Activated naive CD4-positive, alpha-beta T cell treated with anti-CD3 and anti-CD28 coated beads, Interleukin-2, amount 10 ng/mL, durations not matched to agents 7 days and 5 days (primary cell): ENCODE results near the gene SERPINA1.

Experiments
- CTCF ChIA-PET: fragments of 350-600 bp; sonication (Branson Sonifier 250); formaldehyde crosslinking; loops from one replicate; lab custom pipeline; 2021; ENCODE audit warnings: antibody characterized with exemption; lab: Charles Lee
- DNase-seq: peaks from one replicate; pipeline ENCODE4 v3.0.0-alpha.2; 2020
- H3K27ac Mint-ChIP-seq: one replicate; pipeline ENCODE4 v1.8.0; 2021; ENCODE audit warnings: mild to moderate bottlenecking, moderate library complexity, mixed read lengths
- H3K27me3 Mint-ChIP-seq: one replicate; pipeline ENCODE4 v1.8.0; 2021; ENCODE audit warnings: mild to moderate bottlenecking, mixed read lengths
- H3K36me3 Mint-ChIP-seq: one replicate; pipeline ENCODE4 v1.8.0; 2021; ENCODE audit warnings: mixed read lengths
- H3K4me1 Mint-ChIP-seq: one replicate; pipeline ENCODE4 v1.8.0; 2021; ENCODE audit warnings: mixed read lengths
- H3K4me3 Mint-ChIP-seq: one replicate; pipeline ENCODE4 v1.8.0; 2021; ENCODE audit warnings: mild to moderate bottlenecking, moderate library complexity, mixed read lengths
- H3K9me3 Mint-ChIP-seq: one replicate; pipeline ENCODE4 v1.8.0; 2021; ENCODE audit warnings: mixed read lengths

Gene SERPINA1

DNA sequence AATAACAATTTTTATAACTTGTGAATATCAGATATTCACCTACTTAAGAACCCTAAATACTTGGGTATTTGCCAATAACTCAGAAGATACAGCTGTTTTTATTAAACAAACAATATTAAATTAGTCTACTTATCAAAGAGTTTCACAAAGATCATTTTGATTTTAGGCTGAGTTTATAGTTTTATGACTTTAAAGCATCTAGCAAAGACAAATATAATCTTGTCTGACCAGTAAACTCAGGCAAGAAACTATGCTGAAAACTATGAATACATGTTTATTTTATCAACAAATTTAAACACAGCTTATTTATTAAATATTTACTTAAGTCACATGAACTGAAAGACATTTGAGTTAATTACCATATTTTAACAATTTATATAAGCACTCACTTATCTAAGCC lies 18.5 kb upstream of the SERPINA1 start:
- no peaks in the 10 kb centered on the region for H3K4me1 Mint-ChIP-seq
- H3K27ac Mint-ChIP-seq, result no peak overlapping the region
- no peaks in the 10 kb centered on the region for H3K27me3 Mint-ChIP-seq
- H3K4me3 Mint-ChIP-seq, result no peak overlapping the region
- CTCF ChIA-PET, result interaction anchor here (0.8 kb wide), 1 partner anchor 79 kb away, joined by 3 read pairs; no protein-coding TSS in a partner anchor
- no peak for DNase-seq
- no peaks in the 10 kb centered on the region for H3K36me3 Mint-ChIP-seq
- no peaks in the 10 kb centered on the region for H3K9me3 Mint-ChIP-seq

DNA sequence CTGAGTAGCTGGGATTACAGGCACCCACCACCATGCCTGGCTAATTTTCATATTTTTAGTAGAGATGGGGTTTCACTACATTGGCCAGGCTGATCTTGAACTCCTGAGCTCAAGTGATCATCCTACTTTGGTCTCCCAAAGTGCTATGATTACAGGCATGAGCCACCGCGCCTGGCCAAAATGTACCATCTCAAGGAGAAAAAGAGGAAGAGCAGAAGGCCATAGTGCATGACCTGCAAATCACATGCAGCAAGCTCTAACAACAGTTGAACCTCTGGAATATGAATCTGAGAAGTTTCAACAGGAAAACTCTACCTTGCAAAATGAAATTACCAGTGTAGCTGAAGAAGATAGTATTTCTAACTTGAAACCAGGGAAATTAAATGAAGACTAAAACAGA lies 17.1 kb upstream of the SERPINA1 start:
- CTCF ChIA-PET, result no interaction called here
- H3K9me3 Mint-ChIP-seq, result no peaks in the 10 kb centered on the region
- H3K36me3 Mint-ChIP-seq, result no peaks in the 10 kb centered on the region
- H3K27ac Mint-ChIP-seq, result no peak overlapping the region
- DNase-seq, result no peak
- H3K4me3 Mint-ChIP-seq, result no peak overlapping the region
- no peaks in the 10 kb centered on the region for H3K27me3 Mint-ChIP-seq
- no peaks in the 10 kb centered on the region for H3K4me1 Mint-ChIP-seq

- Mint-ChIP-seq H3K27ac (no peak overlapping the region), H3K27me3 (no peaks in the 10 kb centered on the region), H3K9me3 (no peaks in the 10 kb centered on the region), H3K4me3 (no peak overlapping the region), H3K36me3 (no peaks in the 10 kb centered on the region), H3K4me1 (no peaks in the 10 kb centered on the region)
- no peak for DNase-seq
- CTCF ChIA-PET, result no interaction called here
Observed at GRCh38 chr14:94404561-94404960, 16.2 kb upstream of the SERPINA1 start.

GRCh38 chr14:94403312-94403932 lies 15.0 kb upstream of the SERPINA1 start:
- CTCF ChIA-PET, result no interaction called here

DNA sequence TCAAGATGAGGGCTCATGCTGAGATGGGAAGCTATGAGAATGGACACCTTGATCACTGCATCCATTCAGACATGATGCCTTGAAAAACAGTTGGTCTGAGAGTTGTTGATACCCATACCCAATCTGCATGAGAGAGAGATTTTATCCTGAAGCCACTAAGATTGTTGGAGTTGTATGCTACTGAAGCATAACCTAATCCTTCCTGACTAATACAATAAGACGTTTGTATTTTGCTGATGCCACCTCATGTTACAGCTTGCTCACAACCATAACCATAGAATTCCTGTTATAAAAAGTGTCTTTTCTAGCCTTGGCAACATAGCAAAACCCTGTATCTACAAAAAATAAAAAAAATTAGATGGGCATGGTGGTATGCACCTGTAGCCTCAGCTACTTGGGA lies 12.7 kb upstream of the SERPINA1 start:
- Mint-ChIP-seq H3K4me1 (no peaks in the 10 kb centered on the region), H3K27me3 (peaks cover 11% of the 10 kb centered on the region), H3K27ac (no peak overlapping the region), H3K9me3 (no peaks in the 10 kb centered on the region), H3K36me3 (no peaks in the 10 kb centered on the region), H3K4me3 (no peak overlapping the region)
- DNase-seq, result no peak
- CTCF ChIA-PET, result interaction anchor here (0.6 kb wide), 1 partner anchor 712 kb away, joined by 3 read pairs; no protein-coding TSS in a partner anchor

More at GRCh38 chr14:94403312-94403932, 15.0 kb upstream of the SERPINA1 start:
- Mint-ChIP-seq H3K4me3 (no peak overlapping the region), H3K36me3 (no peaks in the 10 kb centered on the region), H3K27ac (no peak overlapping the region), H3K27me3 (peaks cover under 1% of the 10 kb centered on the region), H3K4me1 (no peaks in the 10 kb centered on the region), H3K9me3 (no peaks in the 10 kb centered on the region)
- no peak for DNase-seq

GRCh38 chr14:94400422-94400841 lies 12.0 kb upstream of the SERPINA1 start:
- no peak overlapping the region for H3K4me3 Mint-ChIP-seq
- no peaks in the 10 kb centered on the region for H3K9me3 Mint-ChIP-seq
- no peaks in the 10 kb centered on the region for H3K4me1 Mint-ChIP-seq
- peaks cover 11% of the 10 kb centered on the region for H3K27me3 Mint-ChIP-seq
- no peak for DNase-seq
- CTCF ChIA-PET, result no interaction called here
- no peaks in the 10 kb centered on the region for H3K36me3 Mint-ChIP-seq
- H3K27ac Mint-ChIP-seq, result no peak overlapping the region

GRCh38 chr14:94398536-94398935 lies 10.1 kb upstream of the SERPINA1 start:
- Mint-ChIP-seq H3K4me3 (no peak overlapping the region), H3K36me3 (no peaks in the 10 kb centered on the region), H3K9me3 (no peaks in the 10 kb centered on the region), H3K4me1 (no peaks in the 10 kb centered on the region), H3K27ac (no peak overlapping the region), H3K27me3 (peaks cover 11% of the 10 kb centered on the region)
- CTCF ChIA-PET, result no interaction called here
- no peak for DNase-seq

DNA sequence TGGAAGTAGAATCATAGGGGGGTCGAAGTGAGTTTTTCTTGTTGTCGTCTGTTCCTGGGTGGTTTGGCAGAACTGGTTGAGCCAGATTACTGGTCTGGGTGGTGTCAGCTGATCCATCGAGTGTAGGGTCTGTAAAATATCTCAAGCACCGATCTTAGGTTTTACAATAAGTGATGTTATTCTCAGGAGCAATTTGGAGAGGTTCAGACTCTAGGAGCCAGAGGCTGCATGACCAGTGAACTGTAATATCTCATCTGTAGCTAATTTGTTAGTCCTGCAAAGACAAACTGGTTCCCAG lies 9.7 kb upstream of the SERPINA1 start:
- Mint-ChIP-seq H3K36me3 (no peaks in the 10 kb centered on the region), H3K4me3 (no peak overlapping the region), H3K4me1 (no peaks in the 10 kb centered on the region), H3K9me3 (no peaks in the 10 kb centered on the region), H3K27ac (no peak overlapping the region), H3K27me3 (peaks cover 11% of the 10 kb centered on the region)
- CTCF ChIA-PET, result no interaction called here
- DNase-seq, result no peak

- no peak for DNase-seq
Observed at GRCh38 chr14:94397289-94398181, 9.1 kb upstream of the SERPINA1 start.

GRCh38 chr14:94396628-94397225 lies 8.3 kb upstream of the SERPINA1 start:
- Mint-ChIP-seq H3K4me1 (peaks cover 11% of the 10 kb centered on the region), H3K27me3 (peaks cover 11% of the 10 kb centered on the region), H3K36me3 (no peaks in the 10 kb centered on the region), H3K4me3 (no peak overlapping the region), H3K27ac (no peak overlapping the region), H3K9me3 (no peaks in the 10 kb centered on the region)
- CTCF ChIA-PET, result interaction anchor here (1.1 kb wide), 1 partner anchor 181 kb away, joined by 3 read pairs; no protein-coding TSS in a partner anchor
- no peak for DNase-seq

More at GRCh38 chr14:94397289-94398181, 9.1 kb upstream of the SERPINA1 start:
- Mint-ChIP-seq H3K4me1 (peaks cover 4% of the 10 kb centered on the region), H3K4me3 (no peak overlapping the region), H3K27me3 (peaks cover 11% of the 10 kb centered on the region), H3K27ac (no peak overlapping the region), H3K36me3 (no peaks in the 10 kb centered on the region), H3K9me3 (no peaks in the 10 kb centered on the region)
- CTCF ChIA-PET, result no interaction called here

- H3K4me3 Mint-ChIP-seq, result no peak overlapping the region
- DNase-seq, result no peak
- no peaks in the 10 kb centered on the region for H3K36me3 Mint-ChIP-seq
- no peaks in the 10 kb centered on the region for H3K9me3 Mint-ChIP-seq
- peaks cover 11% of the 10 kb centered on the region for H3K27me3 Mint-ChIP-seq
- no peak overlapping the region for H3K27ac Mint-ChIP-seq
- CTCF ChIA-PET, result interaction anchor here (1.1 kb wide), 1 partner anchor 180 kb away, joined by 3 read pairs; no protein-coding TSS in a partner anchor
- H3K4me1 Mint-ChIP-seq, result peaks cover 12% of the 10 kb centered on the region
Observed at GRCh38 chr14:94395888-94396574, 7.6 kb upstream of the SERPINA1 start.

DNA sequence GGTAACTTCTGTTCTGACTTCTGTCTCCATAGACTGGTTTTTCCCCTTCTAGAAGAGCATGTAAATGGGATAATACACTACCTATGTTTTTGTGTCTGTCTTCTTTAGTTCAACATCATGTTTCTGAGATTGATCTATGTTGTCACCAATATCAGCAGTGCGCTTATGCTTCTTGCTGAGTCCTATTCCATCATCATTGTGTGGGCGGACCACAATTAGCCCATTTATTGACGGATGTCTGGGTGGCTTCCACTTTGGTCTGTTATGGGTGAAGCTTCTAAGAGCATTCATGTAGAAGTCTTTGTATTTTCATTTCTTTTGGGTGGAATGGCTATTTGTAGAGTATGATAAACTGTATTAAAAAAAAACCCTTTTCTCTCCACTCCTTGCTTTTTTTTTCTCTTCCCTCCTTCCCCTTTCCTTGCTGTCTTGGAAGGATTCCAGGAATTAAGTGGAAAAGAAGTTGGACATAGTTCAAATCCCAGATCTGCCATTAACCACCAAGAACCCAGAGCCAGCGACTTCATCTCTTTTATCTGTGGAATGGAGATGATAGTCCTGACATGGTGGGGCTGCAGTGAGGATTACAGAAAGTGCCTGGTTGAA lies 7.0 kb upstream of the SERPINA1 start:
- H3K36me3 Mint-ChIP-seq, result no peaks in the 10 kb centered on the region
- H3K27me3 Mint-ChIP-seq, result peaks cover 11% of the 10 kb centered on the region
- H3K4me1 Mint-ChIP-seq, result peaks cover 12% of the 10 kb centered on the region
- CTCF ChIA-PET, result no interaction called here
- no peak overlapping the region for H3K4me3 Mint-ChIP-seq
- no peaks in the 10 kb centered on the region for H3K9me3 Mint-ChIP-seq
- DNase-seq, result no peak
- H3K27ac Mint-ChIP-seq, result no peak overlapping the region

DNA sequence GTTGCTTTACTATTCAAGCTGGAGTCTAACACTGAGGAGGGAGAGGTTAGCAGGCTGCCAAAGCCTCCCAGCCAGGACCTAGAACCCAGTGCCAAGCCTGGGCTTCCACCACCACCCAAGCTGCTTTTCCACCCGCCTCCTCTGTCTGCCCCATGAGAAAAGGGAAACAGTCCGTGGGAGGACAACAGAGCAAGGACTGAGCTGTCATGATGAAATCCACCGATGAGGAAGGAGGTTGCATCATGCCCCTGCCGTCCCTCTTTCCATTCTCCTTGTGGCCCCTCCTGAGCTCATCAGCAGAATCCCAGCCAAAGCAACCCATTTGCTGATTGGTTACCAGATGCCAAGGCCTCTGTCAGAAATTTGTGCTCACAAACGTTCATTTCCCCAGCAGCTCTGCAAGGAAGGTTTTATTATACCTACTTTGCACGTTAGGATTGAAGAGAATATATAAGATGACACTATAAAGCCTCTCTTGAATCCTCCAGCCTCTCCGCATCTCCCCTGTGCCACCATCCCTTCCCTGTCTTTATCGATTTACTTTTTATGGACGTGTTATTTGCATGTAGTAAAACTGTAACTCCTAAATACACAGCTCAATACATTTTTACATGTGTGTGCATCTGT lies 6.3 kb upstream of the SERPINA1 start:
- CTCF ChIA-PET, result interaction anchor here (0.9 kb wide), 1 partner anchor 29 kb away, joined by 3 read pairs; no protein-coding TSS in a partner anchor
- Mint-ChIP-seq H3K4me3 (no peak overlapping the region), H3K4me1 (peaks cover 12% of the 10 kb centered on the region), H3K27ac (no peak overlapping the region), H3K27me3 (peaks cover 11% of the 10 kb centered on the region), H3K9me3 (no peaks in the 10 kb centered on the region), H3K36me3 (no peaks in the 10 kb centered on the region)
- DNase-seq, result no peak
